ENCODE results near the gene PET117.

- TF ChIP-seq, protein P1, sequence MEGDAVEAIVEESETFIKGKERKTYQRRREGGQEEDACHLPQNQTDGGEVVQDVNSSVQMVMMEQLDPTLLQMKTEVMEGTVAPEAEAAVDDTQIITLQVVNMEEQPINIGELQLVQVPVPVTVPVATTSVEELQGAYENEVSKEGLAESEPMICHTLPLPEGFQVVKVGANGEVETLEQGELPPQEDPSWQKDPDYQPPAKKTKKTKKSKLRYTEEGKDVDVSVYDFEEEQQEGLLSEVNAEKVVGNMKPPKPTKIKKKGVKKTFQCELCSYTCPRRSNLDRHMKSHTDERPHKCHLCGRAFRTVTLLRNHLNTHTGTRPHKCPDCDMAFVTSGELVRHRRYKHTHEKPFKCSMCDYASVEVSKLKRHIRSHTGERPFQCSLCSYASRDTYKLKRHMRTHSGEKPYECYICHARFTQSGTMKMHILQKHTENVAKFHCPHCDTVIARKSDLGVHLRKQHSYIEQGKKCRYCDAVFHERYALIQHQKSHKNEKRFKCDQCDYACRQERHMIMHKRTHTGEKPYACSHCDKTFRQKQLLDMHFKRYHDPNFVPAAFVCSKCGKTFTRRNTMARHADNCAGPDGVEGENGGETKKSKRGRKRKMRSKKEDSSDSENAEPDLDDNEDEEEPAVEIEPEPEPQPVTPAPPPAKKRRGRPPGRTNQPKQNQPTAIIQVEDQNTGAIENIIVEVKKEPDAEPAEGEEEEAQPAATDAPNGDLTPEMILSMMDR (IDR thresholded peaks at IDR 0.05) = no peak
- TF ChIP-seq POLR2A (IDR thresholded peaks at IDR 0.05) = no peak
These were observed 26.7 kb downstream of the PET117 start for GRCh38 chr20:18164356-18164755.
